HepG2 (cell line): ENCODE measurements around the gene MAGEA8. TPM values are rescaled to one million over a fixed set of nuclear protein-coding genes. Genes with fewer than 3 reads are reported as not detected.
"Not testable (repeated sequence)": the region's sequence is repeated elsewhere in the genome, so short reads cannot be mapped to it uniquely, and the experiment has no call there.

Source experiments
- ATAC-seq: fragments of 200-7000 bp; cut with Tn5 transposase; 3 replicates; pipeline ENCODE4 v1.9.1; 2020; ENCODE audit warnings: mild to moderate bottlenecking, moderate library complexity
- BruUV-seq: library from RNA; stranded (reverse); fragments of 400-500 nt; replicated peaks from 2 replicates; lab custom pipeline; 2021; lab: Mats Ljungman, UMichigan
- CTCF ChIA-PET: fragments of 300-600 bp; formaldehyde crosslinking; extraction: SDS; loops from one replicate; lab custom pipeline; 2021; ENCODE audit warnings: low total read pairs, inconsistent platforms, low intra/inter-chr PET ratio; lab: Yijun Ruan, JAX
- POLR2A ChIA-PET: fragments of 350-600 bp; sonication (Branson Sonifier 250); formaldehyde crosslinking; loops from one replicate; lab custom pipeline; 2020; ENCODE audit warnings: antibody characterized with exemption, inconsistent platforms; lab: Yijun Ruan, JAX
- DNase-seq: peaks from one replicate; pipeline ENCODE4 v3.0.0-alpha.2; 2015; ENCODE audit warnings: low spot score
- FAIRE-seq: peaks from 3 replicates; lab custom pipeline; 2011; peaks lifted over from hg19 to GRCh38; lab: Jason Lieb, UNC
- H2AFZ ChIP-seq: one replicate; pipeline ENCODE4 v1.6.1; 2011; ENCODE audit warnings: low read length, inconsistent platforms
- H3K27ac ChIP-seq: fragments of 300-600 bp; 3 replicates; pipeline ENCODE4 v1.8.0; 2011; ENCODE audit warnings: mixed run types, mild to moderate bottlenecking, mixed read lengths, low read length, inconsistent platforms; ENCODE audit not compliant: insufficient read depth; ENCODE audit errors: extremely low read length
- H3K27me3 ChIP-seq, 2 experiments: fragments of 200-600 bp in 1 of 2; 2 replicates in 1 of 2; 3 replicates in 1 of 2; pipeline versions ENCODE4 v1.6.0 to v1.8.0; 2011; ENCODE audit warnings: low read length in 2 of 2, mild to moderate bottlenecking in 2 of 2, moderate library complexity in 2 of 2, inconsistent platforms in 1 of 2; ENCODE audit not compliant: insufficient read depth in 2 of 2, control insufficient read depth in 1 of 2
- H3K36me3 ChIP-seq, 2 experiments: fragments of 200-600 bp in 1 of 2; replicated peaks in 1 of 2; 2 replicates in 1 of 2; 3 replicates in 1 of 2; pipeline versions ENCODE4 v1.5.1 to v1.8.0; 2011; ENCODE audit warnings: low read length in 2 of 2, inconsistent platforms in 1 of 2; ENCODE audit not compliant: insufficient read depth in 2 of 2, control insufficient read depth in 1 of 2
- H3K4me1 ChIP-seq: 2 replicates; pipeline ENCODE4 v1.5.1; 2012; ENCODE audit warnings: low read length, inconsistent platforms; ENCODE audit not compliant: insufficient read depth
- H3K4me2 ChIP-seq: 2 replicates; pipeline ENCODE4 v1.6.0; 2011; ENCODE audit warnings: low read depth, low read length, inconsistent platforms
- H3K4me3 ChIP-seq, 3 experiments: fragments of 200-600 bp in 1 of 3; sonication (generic), shearing (Covaris generic) in 1 of 3; replicated peaks in 1 of 3; 2 replicates each; pipeline ENCODE4 v1.5.1; 2011 to 2016; ENCODE audit warnings: low read length in 3 of 3, inconsistent platforms in 2 of 3, low read depth in 2 of 3, mild to moderate bottlenecking in 2 of 3, control low read depth in 1 of 3, mixed read lengths in 1 of 3; ENCODE audit not compliant: insufficient read depth in 1 of 3
- H3K79me2 ChIP-seq: one replicate; pipeline ENCODE4 v1.6.1; 2011; ENCODE audit warnings: low read length, inconsistent platforms; ENCODE audit not compliant: insufficient read depth
- H3K9ac ChIP-seq: 2 replicates; pipeline ENCODE4 v1.6.0; 2011; ENCODE audit warnings: mild to moderate bottlenecking, low read depth, low read length, inconsistent platforms; ENCODE audit not compliant: insufficient read depth
- H3K9me3 ChIP-seq: 2 replicates; pipeline ENCODE4 v1.5.1; 2012; ENCODE audit warnings: mild to moderate bottlenecking, low read length
- H4K20me1 ChIP-seq: 2 replicates; pipeline ENCODE4 v1.6.0; 2011; ENCODE audit warnings: inconsistent platforms, mild to moderate bottlenecking, low read length, moderate library complexity; ENCODE audit not compliant: insufficient read depth
- WGBS: methylation state at CpG from one replicate; pipeline ENCODE4 v1.1.6; 2017; ENCODE audit warnings: low lambda C conversion rate; 5-methylcytosine and 5-hydroxymethylcytosine counted together
- in situ Hi-C: cut with HindIII; loops from 2 replicates; pipeline ENCODE4 v1.10.0; 2017; ENCODE audit warnings: low pct_unique_long_range_greater_than_20kb; ENCODE audit not compliant: extremely low pct_ligation_motif_present
- intact Hi-C: fragments of 100-400 bp; cut with micrococcal nuclease; formaldehyde crosslinking; loops from one replicate; pipeline ENCODE4 v1.10.0; 2022; ENCODE audit not compliant: unreplicated experiment
- polyA plus RNA-seq, 8 experiments: library from polyadenylated mRNA; depleted of rRNA in 3 of 8; stranded (reverse) in 7 of 8; unstranded in 1 of 8; fragments of >200 nt; fragmentation: Illumina TruSeq in 4 of 8; extraction: Trizol in 4 of 8; gene quantifications; 2 replicates each; pipeline versions ENCODE4 v1.2.1 to v1.2.3, GENCODE V29; 2011 to 2016; ENCODE audit warnings: low read depth in 4 of 8, missing spikeins in 1 of 8, mixed read lengths in 1 of 8; ENCODE audit not compliant: insufficient read depth in 1 of 8
- total RNA-seq, 5 experiments: library from RNA; depleted of rRNA; stranded (reverse); fragments of >200 nt; fragmentation: Illumina TruSeq; extraction: Trizol; gene quantifications; 2 replicates each; pipeline ENCODE4 v1.2.3, GENCODE V29; 2016; ENCODE audit warnings: low read depth in 1 of 5

The MAGEA8 gene
- total and polyA plus RNA-seq, 2 of the 13 experiments (the other 11 are each of a cell fraction or from before 2014, with no cell fraction given), result not detected

DNA sequence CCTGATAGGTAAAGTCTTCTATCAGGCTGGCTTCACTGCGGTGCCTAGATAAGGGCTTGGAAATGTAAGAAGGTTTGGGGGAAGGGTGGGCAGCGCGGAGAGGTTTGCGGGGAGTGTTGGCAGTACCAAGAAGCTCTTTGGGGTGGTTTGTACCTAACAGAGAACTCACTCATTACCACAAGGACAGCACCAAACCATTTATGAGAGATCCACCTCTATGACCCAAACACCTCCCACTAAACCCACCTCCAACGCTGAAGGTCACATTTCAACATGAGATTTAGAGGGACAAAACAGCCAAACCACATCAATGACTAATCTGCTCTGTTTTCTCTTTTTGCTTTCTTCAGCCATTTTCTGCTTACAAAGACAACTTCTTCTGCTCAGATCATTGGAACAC, 43.5 kb downstream of the MAGEA8 start:
- H3K9me3 ChIP-seq, ATAC-seq, H4K20me1 ChIP-seq, CTCF ChIA-PET, POLR2A ChIA-PET, H3K36me3 ChIP-seq, BruUV-seq, H3K27me3 ChIP-seq, H3K4me2 ChIP-seq, H3K9ac ChIP-seq, H3K27ac ChIP-seq, intact Hi-C loops, H3K4me1 ChIP-seq, H2AFZ ChIP-seq, DNase-seq, H3K4me3 ChIP-seq, FAIRE-seq, H3K79me2 ChIP-seq, in situ Hi-C loops: not testable (repeated sequence)
- WGBS, result no CpG with 5 or more reads among the region's 5 CpGs

DNA sequence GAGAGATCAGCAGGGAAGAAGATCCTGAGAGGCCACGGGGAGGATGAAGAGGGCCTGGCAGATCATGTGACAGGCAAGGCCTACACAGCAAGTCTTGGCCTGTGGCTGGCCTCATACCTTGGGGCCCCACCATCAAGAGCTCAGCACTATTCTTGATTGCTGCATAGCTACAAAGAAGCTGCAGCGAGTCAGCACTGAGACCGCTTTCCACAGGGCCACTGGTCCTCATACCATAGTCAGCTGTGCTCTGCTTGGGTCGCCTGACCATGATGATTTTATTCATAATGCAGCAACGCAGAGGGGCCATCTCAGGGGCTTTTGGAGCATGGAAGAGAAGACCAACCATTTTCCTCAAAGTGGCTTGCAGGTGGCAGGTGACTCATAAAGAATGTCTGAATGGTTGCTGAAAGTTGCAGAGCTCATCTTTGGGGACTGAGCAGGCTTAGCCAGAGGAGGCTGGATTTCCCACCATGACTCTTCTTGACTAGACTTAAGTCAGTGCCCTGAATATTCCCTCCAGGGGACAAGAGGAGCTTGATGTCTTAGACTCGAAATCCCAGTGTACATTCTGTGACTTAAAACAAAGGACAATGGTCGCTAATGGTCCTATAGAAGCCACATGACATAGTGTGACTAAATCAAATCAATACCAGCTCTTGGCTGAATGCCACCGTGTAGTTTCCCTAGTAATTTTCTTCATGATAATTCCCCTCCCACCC, 46.4 kb downstream of the MAGEA8 start:
- DNase-seq, in situ Hi-C loops, H3K27me3 ChIP-seq, intact Hi-C loops, H4K20me1 ChIP-seq, POLR2A ChIA-PET, H2AFZ ChIP-seq, CTCF ChIA-PET, H3K9me3 ChIP-seq, H3K9ac ChIP-seq, H3K4me1 ChIP-seq, BruUV-seq, FAIRE-seq, ATAC-seq, H3K4me2 ChIP-seq, H3K4me3 ChIP-seq, H3K36me3 ChIP-seq, H3K79me2 ChIP-seq, H3K27ac ChIP-seq: not testable (repeated sequence)
- WGBS, result no CpG with 5 or more reads among the region's 8 CpGs

GRCh38 chrX:149927964-149928258, 46.9 kb downstream of the MAGEA8 start:
- H3K4me2 ChIP-seq, H3K4me1 ChIP-seq, H2AFZ ChIP-seq, H3K36me3 ChIP-seq, H3K9ac ChIP-seq, H3K4me3 ChIP-seq, BruUV-seq, POLR2A ChIA-PET, ATAC-seq, in situ Hi-C loops, H4K20me1 ChIP-seq, FAIRE-seq, H3K9me3 ChIP-seq, CTCF ChIA-PET, H3K27ac ChIP-seq, H3K79me2 ChIP-seq, DNase-seq, H3K27me3 ChIP-seq, intact Hi-C loops: not testable (repeated sequence)
- WGBS, result no CpG with 5 or more reads among the region's 1 CpG

GRCh38 chrX:149928635-149929034, 47.7 kb downstream of the MAGEA8 start:
- H3K4me2 ChIP-seq, in situ Hi-C loops, H3K9ac ChIP-seq, H2AFZ ChIP-seq, H3K79me2 ChIP-seq, BruUV-seq, H3K36me3 ChIP-seq, H3K27ac ChIP-seq, H4K20me1 ChIP-seq, H3K4me1 ChIP-seq, DNase-seq, H3K27me3 ChIP-seq, H3K4me3 ChIP-seq, ATAC-seq, CTCF ChIA-PET, POLR2A ChIA-PET, H3K9me3 ChIP-seq, intact Hi-C loops: not testable (repeated sequence)
- WGBS, result no CpG with 5 or more reads among the region's 1 CpG
- peak; percentile 69 for FAIRE-seq
